HG02798 (cell line): Measurements from ENCODE around the gene GDPD3.

Source experiments
- ATAC-seq: cut with Tn5 transposase; IDR thresholded peaks from one replicate; pipeline ENCODE4 v1.9.1; 2021; ENCODE audit warnings: mild to moderate bottlenecking; ENCODE audit not compliant: unreplicated experiment, poor library complexity

Gene GDPD3

DNA sequence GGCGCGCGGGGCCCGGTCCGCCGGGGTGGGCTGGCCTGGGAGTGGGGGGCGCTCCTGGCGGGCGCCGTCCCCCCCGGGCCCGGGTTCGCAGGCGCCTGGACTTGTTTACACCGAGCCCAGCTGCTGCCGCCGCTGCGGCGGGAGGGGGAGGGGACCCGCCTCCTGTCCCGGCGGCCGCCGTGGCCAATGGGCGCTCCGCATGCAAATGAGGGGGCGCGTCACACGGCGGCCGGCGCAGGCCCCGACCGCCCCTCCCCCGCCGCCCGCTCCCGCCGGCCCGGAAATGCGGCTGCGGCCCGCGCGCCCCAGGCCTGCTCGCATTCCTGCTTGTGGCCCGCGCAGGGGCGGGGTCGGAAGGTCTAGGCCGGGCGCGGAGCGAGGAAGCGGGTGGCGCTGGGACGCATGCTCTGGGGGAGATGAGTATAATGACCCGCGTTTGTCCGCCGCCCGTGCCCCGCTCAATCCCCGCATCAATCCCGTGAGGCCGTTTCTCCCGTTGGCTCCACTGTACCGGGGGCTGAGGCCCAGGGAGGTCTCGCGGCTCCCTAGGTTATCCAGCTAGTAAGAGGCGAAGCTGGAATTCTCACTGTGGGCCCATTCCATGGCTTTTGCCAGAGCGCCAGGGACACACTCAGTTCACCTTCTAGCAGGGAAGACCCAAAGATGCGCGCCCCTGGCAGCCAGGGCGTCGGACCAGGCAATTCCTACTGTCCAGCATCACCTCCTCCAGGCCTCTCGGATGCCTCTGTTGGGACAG lies 17.1 kb downstream of the GDPD3 start, which contains the start of gene YPEL3:
YPEL3 (minus strand) TSS at position 109 of the 757 bp plus-strand sequence. CDS start 731 bp downstream, outside the sequence.
- ATAC-seq, result peak; percentile 67

DNA sequence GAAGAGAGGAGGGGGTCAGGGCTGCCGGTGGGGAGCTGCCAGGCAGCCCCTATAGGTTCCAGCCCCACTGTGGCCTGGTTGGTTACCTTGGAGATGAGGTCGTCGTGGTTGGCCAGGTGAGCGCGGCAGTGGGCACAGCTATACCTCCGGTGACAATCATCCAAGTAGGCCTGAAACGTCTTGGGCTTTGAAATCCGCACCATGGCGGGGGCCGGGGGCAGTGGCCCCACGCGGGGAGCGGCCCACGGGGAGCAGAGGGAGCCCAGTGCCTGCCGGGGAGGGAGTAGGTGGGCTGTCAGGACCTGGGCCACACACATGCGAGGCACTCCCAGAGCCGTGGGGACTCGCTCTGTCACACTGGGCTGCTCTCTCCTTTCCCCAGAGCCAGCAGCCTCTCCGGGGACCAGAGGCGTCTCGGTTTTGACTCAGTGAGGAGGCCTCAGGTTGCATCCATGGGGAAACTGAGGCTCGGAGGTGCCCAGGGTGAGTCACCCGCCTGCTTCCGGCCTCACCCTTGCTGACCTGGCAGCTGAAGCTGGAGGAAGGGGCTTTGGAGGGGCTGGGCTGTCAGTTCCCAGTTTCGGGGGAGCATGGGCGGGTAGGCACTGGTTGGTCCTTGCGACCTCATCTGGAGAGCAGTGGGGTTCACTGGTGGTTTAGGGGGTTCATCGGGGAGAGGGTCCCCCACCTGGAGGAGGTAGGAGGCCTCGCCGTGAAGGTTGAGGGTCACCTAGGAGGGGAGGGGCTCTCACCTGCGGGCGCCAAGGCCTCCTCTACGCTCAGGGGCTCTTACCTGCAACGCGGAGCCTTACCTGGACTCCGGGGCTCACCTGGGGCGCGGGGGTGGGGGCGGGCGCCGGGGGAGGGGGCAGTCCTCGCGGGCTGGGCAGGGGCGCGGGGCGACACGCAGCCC lies 17.9 kb downstream of the GDPD3 start:
- ATAC-seq, result no peak

DNA sequence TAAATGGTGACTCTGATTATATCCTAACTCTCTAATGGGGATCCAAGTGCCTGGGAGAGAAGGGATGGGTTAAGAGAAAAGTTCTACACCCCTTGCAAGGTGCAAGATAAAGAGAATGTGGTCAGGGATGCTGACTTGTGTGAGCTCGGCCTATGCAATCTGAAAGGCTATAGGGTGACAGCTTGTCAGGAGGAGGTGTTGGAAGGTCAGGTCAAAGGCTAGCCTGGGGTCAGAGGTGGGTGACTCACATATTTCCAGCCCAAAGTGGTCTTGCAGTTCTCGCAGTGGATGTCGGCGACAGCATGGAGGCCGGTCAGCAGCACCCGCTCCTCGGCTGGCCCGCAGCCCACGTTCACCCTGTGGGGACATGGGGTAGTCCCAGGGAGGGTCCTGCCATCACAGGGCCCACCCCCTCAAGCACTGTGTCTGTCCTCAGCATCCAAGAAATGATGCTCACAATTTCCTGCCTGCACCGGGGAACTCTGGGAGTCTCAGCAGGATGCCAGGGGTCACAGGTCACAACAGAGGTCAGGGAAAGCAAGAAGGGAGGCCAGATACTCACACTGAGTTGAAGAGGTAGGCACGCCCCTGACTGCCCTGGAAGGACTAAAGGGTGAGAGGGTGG lies 18.7 kb downstream of the GDPD3 start:
- ATAC-seq, result no peak

GRCh38 chr16:30092373-30093010 lies 20.8 kb downstream of the GDPD3 start:
- peak; percentile 45 for ATAC-seq

- peak; percentile 75 for ATAC-seq
Measured at GRCh38 chr16:30091474-30092372, 21.6 kb downstream of the GDPD3 start, which contains the start of gene TBX6. Gene TBX6 (minus strand): TSS chr16:30091924. CDS start chr16:30091193, 731 bp downstream.

DNA sequence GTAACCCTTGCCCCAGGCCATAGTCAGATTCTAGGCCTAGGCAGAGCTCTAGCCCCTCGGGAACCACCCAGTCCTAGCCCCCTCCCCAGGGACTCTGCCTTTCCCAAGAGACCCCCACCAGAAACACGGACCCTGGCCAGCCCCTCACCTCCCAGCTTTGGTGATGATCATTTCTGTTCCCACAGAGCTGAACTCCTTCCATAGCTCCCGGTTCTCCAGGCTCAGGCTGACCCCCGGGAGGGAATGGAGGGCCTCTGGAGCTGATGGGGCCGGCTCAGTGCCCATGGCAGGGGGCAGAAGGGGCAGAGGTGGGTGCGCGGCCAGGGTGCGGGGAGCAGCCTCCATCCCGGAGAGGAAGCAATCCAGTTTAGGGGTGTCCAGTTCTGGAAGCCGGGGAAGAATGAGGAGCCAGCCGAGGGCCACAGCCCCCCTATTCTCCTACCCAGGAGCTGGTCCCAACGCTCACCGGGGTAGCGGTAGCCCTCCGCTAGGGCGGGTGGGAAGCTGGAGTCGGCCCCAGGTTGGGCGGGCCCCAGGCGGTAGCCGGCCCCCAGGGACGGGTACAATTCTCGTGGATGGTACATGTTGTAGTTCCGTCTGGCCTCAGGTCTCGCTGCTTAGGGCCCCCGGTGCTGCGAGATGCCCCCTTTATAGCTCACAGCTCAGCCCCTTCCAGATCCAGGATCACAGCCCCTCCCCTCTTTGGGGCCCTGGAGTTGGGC lies 22.6 kb downstream of the GDPD3 start:
- ATAC-seq, result no peak

DNA sequence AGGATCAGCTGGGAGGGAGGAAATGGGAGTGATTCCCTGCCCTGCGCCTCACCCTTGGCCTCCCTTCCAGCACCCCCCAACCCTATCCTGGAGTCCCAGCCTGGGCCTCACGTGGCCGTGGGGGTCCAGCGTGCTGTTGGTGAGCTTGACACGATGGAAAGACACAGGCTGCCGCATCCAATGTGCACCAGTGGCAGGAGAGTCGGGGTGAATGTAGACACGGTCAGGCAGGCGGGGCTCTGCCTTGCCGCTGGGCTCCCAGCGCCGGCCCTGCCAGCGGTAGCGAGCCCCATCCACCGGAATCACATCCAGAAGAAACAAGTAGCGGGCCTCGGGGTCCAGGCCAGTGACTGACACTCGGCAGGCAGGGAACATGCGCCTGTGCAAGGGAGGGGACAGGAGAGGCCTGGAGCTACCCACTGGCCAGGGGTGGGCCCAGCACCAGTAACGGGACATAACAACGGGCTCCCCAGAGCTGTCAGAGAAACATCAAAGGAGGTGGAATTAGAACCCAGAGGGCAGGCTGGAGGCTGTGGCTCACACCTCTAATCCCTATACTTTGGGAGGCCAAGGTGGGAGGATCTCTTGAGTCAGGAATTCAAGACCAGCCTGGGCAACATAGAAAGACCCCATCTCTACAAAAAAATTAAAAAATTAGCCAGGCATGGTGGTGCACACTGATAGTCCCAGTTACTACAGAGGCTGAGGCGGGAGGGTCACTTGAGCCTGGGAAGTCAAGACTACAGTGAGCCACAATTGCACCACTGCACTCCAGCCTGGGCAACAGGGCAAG lies 24.3 kb downstream of the GDPD3 start:
- ATAC-seq, result no peak

DNA sequence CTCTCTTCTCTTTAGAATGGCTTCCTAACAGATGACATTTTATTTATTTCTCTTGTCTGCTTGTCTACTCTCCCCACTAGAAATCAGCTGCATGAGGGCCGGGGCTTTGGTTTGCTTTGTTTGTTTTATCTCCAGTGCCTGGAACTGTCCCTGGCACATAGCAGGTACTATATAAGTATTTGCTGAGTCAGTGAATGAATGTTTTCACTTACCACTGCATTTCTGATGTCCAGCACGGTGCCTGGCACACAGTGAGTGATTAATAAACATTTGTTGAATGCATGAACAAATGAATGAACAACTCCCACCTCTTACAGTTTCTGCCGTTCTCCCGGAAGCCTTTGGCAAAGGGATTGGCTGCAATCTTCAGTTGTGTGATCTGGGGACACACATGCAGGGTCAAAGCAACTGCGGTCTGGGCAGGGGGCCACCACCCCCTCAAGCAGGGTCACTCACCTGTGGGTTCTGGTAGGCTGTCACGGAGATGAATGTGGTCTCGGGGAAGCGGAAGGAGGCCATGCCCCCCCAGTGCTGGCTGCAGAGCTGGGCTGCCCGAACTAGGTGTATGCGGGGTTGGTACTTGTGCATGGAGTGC lies 25.0 kb downstream of the GDPD3 start:
- ATAC-seq, result no peak

DNA sequence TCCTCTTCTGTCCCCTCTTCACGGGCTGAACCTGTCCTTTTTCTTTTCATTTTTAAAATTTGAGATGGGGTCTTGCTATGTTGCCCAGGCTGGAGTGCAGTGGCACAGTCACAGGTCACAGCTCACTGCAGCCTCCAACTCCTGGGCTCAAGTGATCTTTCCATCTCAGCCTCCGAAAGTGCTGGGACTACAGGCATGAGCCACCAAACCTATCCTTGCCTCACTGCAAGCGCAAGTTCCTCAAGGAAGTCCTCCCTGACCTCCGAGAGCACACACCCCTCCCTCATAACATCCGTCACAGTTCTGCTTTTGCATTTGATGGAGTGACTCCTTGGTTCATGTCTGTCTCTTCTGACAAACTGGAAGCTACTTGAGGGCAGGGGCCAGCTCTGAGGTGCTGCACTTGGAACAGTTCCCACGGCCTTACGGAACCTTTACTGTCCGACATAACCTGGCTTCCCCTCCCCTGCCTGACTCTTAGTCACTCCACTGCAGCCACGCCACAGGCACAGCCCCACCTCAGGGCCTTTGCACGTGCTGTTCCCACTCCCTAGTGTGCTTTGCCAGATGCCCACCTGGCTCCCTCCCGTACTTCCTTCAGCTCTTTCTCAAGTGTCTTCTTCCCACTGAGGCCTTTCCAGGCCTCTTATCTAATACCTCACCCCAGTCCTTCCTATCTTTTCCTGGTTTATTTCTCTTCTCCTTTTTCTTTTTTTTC lies 26.0 kb downstream of the GDPD3 start:
- ATAC-seq, result no peak

DNA sequence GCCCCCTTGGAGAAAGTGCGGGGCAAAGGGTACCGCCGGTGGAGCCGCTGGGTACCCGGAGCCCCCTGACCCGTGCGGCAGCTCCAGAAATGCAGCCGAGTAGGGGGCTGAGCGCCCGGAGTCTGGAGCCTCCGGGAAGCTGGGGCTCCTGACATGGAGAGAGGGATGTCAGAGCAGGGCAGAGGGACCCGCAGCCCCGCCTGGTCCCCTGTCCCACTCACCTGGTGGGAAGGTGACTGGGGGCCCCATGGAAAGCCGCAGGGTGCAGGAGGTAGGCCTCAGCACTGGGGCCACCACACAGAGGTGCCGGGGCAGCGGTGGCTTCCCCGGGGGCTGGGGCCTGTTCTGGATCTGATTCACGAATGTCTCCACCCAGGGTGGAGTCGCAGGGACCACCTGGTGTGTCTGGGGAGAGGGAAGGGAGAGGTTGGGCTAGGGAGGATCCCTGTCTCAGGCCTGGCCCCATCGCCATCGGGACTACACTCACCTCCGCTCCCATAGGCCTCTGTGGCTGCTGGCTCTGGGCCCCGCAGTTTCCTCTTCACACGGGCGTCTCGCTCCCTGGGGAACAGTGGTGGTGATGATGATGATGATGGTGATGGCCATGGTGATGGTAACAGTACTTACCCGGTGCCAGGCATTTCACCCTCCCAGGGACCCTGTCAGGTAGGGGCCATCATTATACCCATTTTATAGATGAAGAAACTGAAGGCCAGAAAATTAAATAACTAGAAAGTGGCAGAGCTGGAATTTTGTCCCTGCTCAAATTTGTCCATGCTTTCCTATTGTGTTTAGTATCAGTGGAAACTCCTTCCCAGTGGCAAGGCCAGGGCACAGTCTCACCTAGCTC lies 26.8 kb downstream of the GDPD3 start:
- no peak for ATAC-seq

DNA sequence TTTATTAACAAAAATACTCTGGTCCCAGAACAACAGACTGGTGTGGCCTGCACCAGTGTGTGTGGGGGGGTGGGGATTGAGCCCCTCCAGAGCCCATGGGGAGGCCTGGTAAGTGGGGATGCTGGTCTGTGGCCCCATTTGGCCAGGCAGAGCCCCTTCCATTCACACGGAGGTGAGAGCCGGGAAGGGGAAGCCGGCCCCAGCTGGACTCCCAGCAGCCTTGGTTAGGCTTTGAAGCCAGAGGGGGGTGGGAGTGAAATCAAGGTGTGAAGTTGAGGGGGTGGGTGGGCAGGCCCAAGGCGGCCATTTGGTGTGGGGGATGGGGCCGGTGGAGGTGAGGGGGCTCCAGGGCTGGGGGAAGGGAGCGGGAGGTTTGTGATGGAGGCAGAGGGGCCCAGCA lies 27.5 kb downstream of the GDPD3 start:
- ATAC-seq, result no peak

DNA sequence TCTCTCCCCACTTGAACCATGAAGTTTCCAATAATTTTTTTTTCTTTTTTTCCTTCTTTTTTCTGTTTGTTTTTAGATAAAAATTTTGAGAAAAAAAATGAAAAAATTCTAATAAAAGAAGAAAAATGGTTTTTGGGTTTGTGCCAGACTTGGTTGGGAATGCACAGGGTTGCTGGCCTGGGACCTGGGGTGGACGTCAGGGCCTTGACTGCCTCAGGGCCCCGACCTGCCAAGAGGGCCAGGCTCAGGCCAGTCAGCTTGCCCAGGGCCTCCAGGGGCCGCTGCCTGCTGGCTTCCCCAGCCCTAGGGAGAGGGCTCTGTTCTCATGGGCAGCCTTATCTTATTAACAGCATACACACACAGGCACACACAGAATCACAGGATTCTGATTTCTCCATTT lies 28.1 kb downstream of the GDPD3 start:
- ATAC-seq, result no peak

DNA sequence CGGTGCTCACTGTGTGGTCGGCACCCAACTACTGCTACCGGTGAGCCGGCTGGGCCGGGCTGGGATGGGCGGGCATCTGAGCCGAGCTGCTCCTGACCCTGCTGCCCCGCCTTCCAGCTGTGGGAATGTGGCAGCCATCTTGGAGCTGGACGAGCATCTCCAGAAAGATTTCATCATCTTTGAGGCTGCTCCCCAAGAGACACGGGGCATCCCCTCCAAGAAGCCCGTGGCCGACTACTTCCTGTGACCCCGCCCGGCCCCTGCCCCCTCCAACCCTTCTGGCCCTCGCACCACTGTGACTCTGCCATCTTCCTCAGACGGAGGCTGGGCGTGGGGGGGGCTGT lies 28.5 kb downstream of the GDPD3 start:
- no peak for ATAC-seq

DNA sequence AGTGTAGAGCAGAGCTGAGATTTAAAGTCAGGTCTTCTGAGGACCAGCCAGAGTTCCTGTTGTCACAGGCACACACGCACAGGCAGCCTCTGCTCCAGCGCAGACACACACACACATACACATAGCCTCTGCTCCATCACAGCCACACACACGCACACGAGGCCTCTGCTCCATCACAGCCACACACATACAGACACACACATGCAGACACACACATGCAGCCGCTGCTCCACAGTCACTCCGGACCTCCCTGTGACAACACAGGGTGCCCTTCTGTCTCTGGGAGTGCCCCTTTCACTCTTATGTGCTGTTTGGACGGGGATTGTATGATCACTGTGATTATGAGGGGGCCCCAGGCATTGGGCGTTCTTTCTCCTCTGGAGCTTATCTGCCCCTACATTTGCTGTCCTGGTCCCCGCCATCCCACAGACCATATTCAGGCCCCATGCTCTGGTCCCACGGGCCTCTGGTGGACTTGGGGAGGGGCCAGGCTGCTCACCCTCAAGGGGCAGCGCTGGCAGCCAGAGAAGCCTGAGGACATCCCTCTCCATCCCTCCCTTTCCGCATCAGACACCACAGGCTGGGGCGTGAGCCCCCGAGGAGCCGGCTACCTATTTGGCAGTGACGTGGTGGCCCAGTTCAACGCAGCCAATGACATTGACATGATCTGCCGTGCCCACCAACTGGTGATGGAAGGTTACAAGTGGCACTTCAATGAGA lies 29.1 kb downstream of the GDPD3 start:
- ATAC-seq, result no peak

GRCh38 chr16:30083216-30084055 lies 29.9 kb downstream of the GDPD3 start:
- no peak for ATAC-seq
